Parathyroid adenoma (tissue), 2 donors: Measurements from ENCODE around the gene ABO.

Experiments
- H2AFZ ChIP-seq: fragments of 300-600 bp; sonication (generic); one replicate; pipeline ENCODE4 v1.7.0; 2017; ENCODE audit warnings: antibody characterized with exemption, mild to moderate bottlenecking
- H3K27ac ChIP-seq: fragments of 300-600 bp; sonication (generic); one replicate; pipeline ENCODE4 v1.7.0; 2017
- H3K27me3 ChIP-seq: fragments of 300-600 bp; sonication (generic); one replicate; pipeline ENCODE4 v1.7.0; 2017; ENCODE audit warnings: low read length; ENCODE audit not compliant: control insufficient read depth, insufficient read depth
- H3K36me3 ChIP-seq: fragments of 300-600 bp; sonication (generic); one replicate; pipeline ENCODE4 v1.7.0; 2017; ENCODE audit warnings: low read length; ENCODE audit not compliant: control insufficient read depth, insufficient read depth
- H3K4me1 ChIP-seq: fragments of 300-600 bp; sonication (generic); one replicate; pipeline ENCODE4 v1.7.0; 2017; ENCODE audit warnings: control low read depth
- H3K4me2 ChIP-seq: fragments of 300-600 bp; sonication (generic); one replicate; pipeline ENCODE4 v1.7.0; 2017; ENCODE audit warnings: low read length
- H3K4me3 ChIP-seq: fragments of 300-600 bp; sonication (generic); one replicate; pipeline ENCODE4 v1.7.0; 2017; ENCODE audit warnings: low read depth, low read length
- H3K79me2 ChIP-seq: fragments of 300-600 bp; sonication (generic); one replicate; pipeline ENCODE4 v1.7.0; 2017; ENCODE audit warnings: control low read depth
- H3K9ac ChIP-seq: fragments of 300-600 bp; sonication (generic); one replicate; pipeline ENCODE4 v1.7.0; 2017; ENCODE audit warnings: mild to moderate bottlenecking
- H3K9me3 ChIP-seq: fragments of 300-600 bp; sonication (generic); one replicate; pipeline ENCODE4 v1.7.0; 2017; ENCODE audit warnings: low read length; ENCODE audit not compliant: control insufficient read depth
- TF ChIP-seq, protein P1 (sequence below): fragments of 300-600 bp; sonication (generic); IDR thresholded peaks from one replicate; pipeline ENCODE4 v1.7.0; 2017; ENCODE audit warnings: antibody characterized with exemption, mild to moderate bottlenecking
- donor health status: primary hyperparathyroidism.

The ABO gene

DNA sequence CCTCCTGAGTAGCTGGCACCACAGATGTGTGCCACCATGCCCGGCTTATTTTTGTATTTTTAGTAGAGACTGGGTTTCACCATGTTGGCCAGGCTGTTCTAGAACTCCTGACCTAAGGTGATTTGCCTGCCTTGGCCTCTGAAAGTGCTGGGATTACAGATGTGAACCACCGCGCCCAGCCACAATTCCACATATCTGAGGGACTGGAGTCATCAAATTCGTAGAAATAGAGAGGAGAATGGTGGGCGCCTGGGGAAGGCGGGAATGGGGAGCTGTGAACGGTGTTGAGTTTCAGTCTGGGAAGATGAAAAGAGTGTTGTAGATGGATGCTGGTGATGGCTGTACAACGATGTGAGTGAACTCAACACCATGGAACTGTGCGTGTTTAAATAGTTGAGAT is 1.9 kb upstream of the ABO start:
- Histone ChIP-seq H3K4me2 (no peak overlapping the region), H3K9ac (no peak overlapping the region), H3K79me2 (no peaks in the 10 kb centered on the region), H3K27me3 (no peaks in the 10 kb centered on the region), H3K9me3 (no peaks in the 10 kb centered on the region), H3K4me3 (no peak overlapping the region), H3K27ac (no peak overlapping the region), H2AFZ (no peak overlapping the region), H3K36me3 (no peaks in the 10 kb centered on the region), H3K4me1 (peaks cover 3% of the 10 kb centered on the region)
- TF ChIP-seq, protein P1, sequence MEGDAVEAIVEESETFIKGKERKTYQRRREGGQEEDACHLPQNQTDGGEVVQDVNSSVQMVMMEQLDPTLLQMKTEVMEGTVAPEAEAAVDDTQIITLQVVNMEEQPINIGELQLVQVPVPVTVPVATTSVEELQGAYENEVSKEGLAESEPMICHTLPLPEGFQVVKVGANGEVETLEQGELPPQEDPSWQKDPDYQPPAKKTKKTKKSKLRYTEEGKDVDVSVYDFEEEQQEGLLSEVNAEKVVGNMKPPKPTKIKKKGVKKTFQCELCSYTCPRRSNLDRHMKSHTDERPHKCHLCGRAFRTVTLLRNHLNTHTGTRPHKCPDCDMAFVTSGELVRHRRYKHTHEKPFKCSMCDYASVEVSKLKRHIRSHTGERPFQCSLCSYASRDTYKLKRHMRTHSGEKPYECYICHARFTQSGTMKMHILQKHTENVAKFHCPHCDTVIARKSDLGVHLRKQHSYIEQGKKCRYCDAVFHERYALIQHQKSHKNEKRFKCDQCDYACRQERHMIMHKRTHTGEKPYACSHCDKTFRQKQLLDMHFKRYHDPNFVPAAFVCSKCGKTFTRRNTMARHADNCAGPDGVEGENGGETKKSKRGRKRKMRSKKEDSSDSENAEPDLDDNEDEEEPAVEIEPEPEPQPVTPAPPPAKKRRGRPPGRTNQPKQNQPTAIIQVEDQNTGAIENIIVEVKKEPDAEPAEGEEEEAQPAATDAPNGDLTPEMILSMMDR, result no peak

- Histone ChIP-seq H3K79me2 (no peaks in the 10 kb centered on the region), H3K4me1 (peaks cover 3% of the 10 kb centered on the region), H3K4me3 (peak overlapping the region; percentile 82), H3K27ac (no peak overlapping the region), H3K9ac (no peak overlapping the region), H3K36me3 (no peaks in the 10 kb centered on the region), H3K9me3 (no peaks in the 10 kb centered on the region), H2AFZ (peak overlapping the region; percentile 93), H3K27me3 (no peaks in the 10 kb centered on the region), H3K4me2 (peak overlapping the region; percentile 96)
- TF ChIP-seq, protein P1, result no peak
These were observed 1.2 kb upstream of the ABO start for GRCh38 chr9:133276001-133276884.

GRCh38 chr9:133274236-133275104 is 531 bp downstream of the ABO start:
- Histone ChIP-seq H3K4me1 (no peaks in the 10 kb centered on the region), H3K4me3 (peak overlapping the region; percentile 82), H3K27ac (peak overlapping the region; percentile 11), H3K4me2 (peak overlapping the region; percentile 96), H3K36me3 (no peaks in the 10 kb centered on the region), H3K79me2 (no peaks in the 10 kb centered on the region), H3K9ac (peak overlapping the region; percentile 23), H2AFZ (peak overlapping the region; percentile 93), H3K9me3 (no peaks in the 10 kb centered on the region), H3K27me3 (no peaks in the 10 kb centered on the region)
- TF ChIP-seq, protein P1, result no peak

DNA sequence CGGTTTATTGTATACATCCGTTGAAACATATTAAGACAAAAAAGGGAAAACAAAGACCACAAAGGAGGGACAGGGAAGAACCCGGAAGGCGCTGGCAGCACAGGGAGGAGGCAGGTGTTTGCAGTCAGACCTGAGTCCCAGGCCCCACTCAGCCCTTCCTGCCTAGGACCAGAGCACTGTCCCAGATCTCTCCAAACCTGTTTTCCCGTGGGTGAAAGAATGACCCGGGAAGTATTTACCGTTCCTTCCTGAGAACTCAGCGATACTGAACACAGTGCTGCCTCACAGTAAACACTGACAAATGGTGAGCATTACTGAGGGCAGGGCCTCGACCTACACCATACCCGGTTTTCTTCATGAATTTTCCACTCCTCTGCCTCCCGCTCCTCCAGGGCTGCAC is 1.2 kb downstream of the ABO start:
- H3K4me2 ChIP-seq, result peak overlapping the region; percentile 96
- H3K9me3 ChIP-seq, result no peaks in the 10 kb centered on the region
- H2AFZ ChIP-seq, result peak overlapping the region; percentile 93
- TF ChIP-seq, protein P1, result no peak
- no peaks in the 10 kb centered on the region for H3K4me1 ChIP-seq
- H3K36me3 ChIP-seq, result no peaks in the 10 kb centered on the region
- H3K9ac ChIP-seq, result no peak overlapping the region
- no peaks in the 10 kb centered on the region for H3K79me2 ChIP-seq
- no peak overlapping the region for H3K27ac ChIP-seq
- H3K4me3 ChIP-seq, result peak overlapping the region; percentile 82
- H3K27me3 ChIP-seq, result no peaks in the 10 kb centered on the region
